HG02973 (cell line): ENCODE measurements around the gene GGT1.
"Not testable (repeated sequence)": the region's sequence is repeated elsewhere in the genome, so short reads cannot be mapped to it uniquely, and the experiment has no call there.

Experiments used
- ATAC-seq: cut with Tn5 transposase; IDR thresholded peaks from one replicate; pipeline ENCODE4 v1.9.1; 2021; ENCODE audit warnings: moderate library complexity; ENCODE audit not compliant: unreplicated experiment

GGT1 gene

GRCh38 chr22:24583221-24584165, 19.5 kb upstream of the GGT1 start:
- no peak for ATAC-seq

- no peak for ATAC-seq
Observed at GRCh38 chr22:24584166-24584790, 18.7 kb upstream of the GGT1 start.

GRCh38 chr22:24584871-24585411, 18.1 kb upstream of the GGT1 start:
- ATAC-seq: no peak

GRCh38 chr22:24585461-24585860, 17.5 kb upstream of the GGT1 start:
- no peak for ATAC-seq

- ATAC-seq: no peak
Observed at GRCh38 chr22:24585927-24586546, 17.0 kb upstream of the GGT1 start.

- no peak for ATAC-seq
Observed at GRCh38 chr22:24587251-24587650, 15.7 kb upstream of the GGT1 start.

GRCh38 chr22:24587948-24588347, 15.0 kb upstream of the GGT1 start:
- no peak for ATAC-seq

- ATAC-seq: no peak
Observed at GRCh38 chr22:24588381-24588756, 14.6 kb upstream of the GGT1 start.

GRCh38 chr22:24588757-24589481, 14.1 kb upstream of the GGT1 start:
- ATAC-seq: no peak

- ATAC-seq: no peak
Observed at GRCh38 chr22:24589518-24590030, 13.4 kb upstream of the GGT1 start.

GRCh38 chr22:24590596-24591173, 12.3 kb upstream of the GGT1 start:
- no peak for ATAC-seq

- ATAC-seq: no peak
Observed at GRCh38 chr22:24591286-24591830, 11.6 kb upstream of the GGT1 start.

- ATAC-seq: no peak
Observed at GRCh38 chr22:24592058-24592850, 10.7 kb upstream of the GGT1 start.

GRCh38 chr22:24592851-24593558, 10.0 kb upstream of the GGT1 start, which contains the start of gene LRRC75B:
TSS of gene LRRC75B (minus strand) at chr22:24593073. CDS start at chr22:24593039, 34 bp downstream.
- ATAC-seq: no peak

GRCh38 chr22:24593559-24593835, 9.5 kb upstream of the GGT1 start:
- ATAC-seq: not testable (repeated sequence)

GRCh38 chr22:24593836-24594568, 9.0 kb upstream of the GGT1 start:
- ATAC-seq: no peak

- no peak for ATAC-seq
Observed at GRCh38 chr22:24594569-24595120, 8.3 kb upstream of the GGT1 start.

GRCh38 chr22:24595228-24595627, 7.8 kb upstream of the GGT1 start:
- ATAC-seq: no peak
